T-helper 1 cell treated with Interleukin-12 subunit alpha and Interleukin-12 subunit beta and Interleukin-4 antibody, amounts not matched to agents 30 ng/mL and 1 ng/mL, for 36 hours (primary cell): ENCODE measurements around the gene UPF1. TPM values are rescaled to one million over a fixed set of nuclear protein-coding genes. Genes with fewer than 3 reads are reported as not detected.
"Not testable (repeated sequence)": the region's sequence is repeated elsewhere in the genome, so short reads cannot be mapped to it uniquely, and the experiment has no call there.

Experiments
- intact Hi-C: fragments of 100-400 bp; cut with micrococcal nuclease; formaldehyde crosslinking; loops from one replicate; pipeline ENCODE4 v1.15.1; 2024
- total RNA-seq: library from RNA; stranded (reverse); gene quantifications from 2 replicates; pipeline ENCODE4 v1.2.3, GENCODE V29; 2022

UPF1 gene
- total RNA-seq, 1 donor from 2014 or later, result 96.7 TPM

GRCh38 chr19:18895038-18895823, 63.5 kb downstream of the UPF1 start:
- intact Hi-C loops, result no loop called here

GRCh38 chr19:18895824-18896341, 64.1 kb downstream of the UPF1 start, which contains the start of gene CERS1:
Gene CERS1 (minus strand): TSS chr19:18896158. CDS start chr19:18896072, 86 bp downstream.
- intact Hi-C loops, result no loop called here

GRCh38 chr19:18896421-18896841, 64.7 kb downstream of the UPF1 start:
- intact Hi-C loops, result no loop called here

- intact Hi-C loops, result no loop called here
These were observed 65.6 kb downstream of the UPF1 start for GRCh38 chr19:18897094-18898029.

- intact Hi-C loops, result no loop called here
These were observed 66.4 kb downstream of the UPF1 start for GRCh38 chr19:18898081-18898606.

GRCh38 chr19:18898607-18899408, 67.0 kb downstream of the UPF1 start:
- intact Hi-C loops, result no loop called here

GRCh38 chr19:18899624-18900560, 68.1 kb downstream of the UPF1 start:
- intact Hi-C loops, result no loop called here

- intact Hi-C loops, result no loop called here
These were observed 69.1 kb downstream of the UPF1 start for GRCh38 chr19:18900700-18901481.

GRCh38 chr19:18901491-18901890, 69.7 kb downstream of the UPF1 start:
- intact Hi-C loops, result no loop called here

GRCh38 chr19:18902519-18902918, 70.8 kb downstream of the UPF1 start:
- intact Hi-C loops, result not testable (repeated sequence)

- intact Hi-C loops, result no loop called here
These were observed 71.6 kb downstream of the UPF1 start for GRCh38 chr19:18903156-18904037.

GRCh38 chr19:18904334-18905057, 72.7 kb downstream of the UPF1 start:
- intact Hi-C loops, result no loop called here

- intact Hi-C loops, result no loop called here
These were observed 73.3 kb downstream of the UPF1 start for GRCh38 chr19:18905058-18905456.

- intact Hi-C loops, result no loop called here
These were observed 73.9 kb downstream of the UPF1 start for GRCh38 chr19:18905513-18906236.

GRCh38 chr19:18906605-18907519, 75.1 kb downstream of the UPF1 start:
- intact Hi-C loops, result no loop called here
